GM12878 (cell line): ENCODE measurements around the gene PCDHGA5. TPM values are rescaled to one million over a fixed set of nuclear protein-coding genes. Genes with fewer than 3 reads are reported as not detected.
"Not testable (repeated sequence)": the region's sequence is repeated elsewhere in the genome, so short reads cannot be mapped to it uniquely, and the experiment has no call there.

Experiments
- ATAC-seq: fragments of 200-7000 bp; cut with Tn5 transposase; 3 replicates; pipeline ENCODE4 v1.9.1; 2020; ENCODE audit warnings: mild to moderate bottlenecking, moderate library complexity
- BruUV-seq: library from RNA; stranded (reverse); fragments of 400-500 nt; replicated peaks from 2 replicates; lab custom pipeline; 2021; lab: Mats Ljungman, UMichigan
- CTCF ChIA-PET: fragments of 300-600 bp; sonication (Branson Sonifier 250); formaldehyde crosslinking; extraction: SDS; loops from one replicate; lab custom pipeline; 2021; ENCODE audit warnings: inconsistent platforms; lab: Yijun Ruan, JAX
- POLR2A ChIA-PET: fragments of 350-600 bp; formaldehyde crosslinking; extraction: SDS; loops from one replicate; lab custom pipeline; 2021; ENCODE audit warnings: inconsistent platforms; lab: Charles Lee
- RAD21 ChIA-PET: fragments of 300-600 bp; sonication (Branson Sonifier 250); formaldehyde crosslinking; loops from one replicate; lab custom pipeline; 2023; ENCODE audit warnings: antibody characterized with exemption; ENCODE audit not compliant: unreplicated experiment; lab: Charles Lee
- SMC1A ChIA-PET: fragments of 300-600 bp; sonication (Branson Sonifier 250); formaldehyde crosslinking; loops from one replicate; lab custom pipeline; 2023; ENCODE audit not compliant: unreplicated experiment, uncharacterized antibody; lab: Charles Lee
- DNase-seq: peaks from one replicate; pipeline ENCODE4 v3.0.0-alpha.2; 2011; ENCODE audit warnings: low read depth, low spot score
- FAIRE-seq: peaks from 3 replicates; lab custom pipeline; 2011; peaks lifted over from hg19 to GRCh38; lab: Jason Lieb, UNC
- H2AFZ ChIP-seq: 2 replicates; pipeline ENCODE4 v1.6.0; 2011; ENCODE audit warnings: low read depth, low read length, control low read depth; ENCODE audit not compliant: control insufficient read depth
- H3K27ac ChIP-seq: 2 replicates; pipeline ENCODE4 v1.5.1; 2011; ENCODE audit warnings: control low read depth; ENCODE audit not compliant: control insufficient read depth, insufficient read depth
- H3K27me3 ChIP-seq, 2 experiments: replicated peaks in 1 of 2; 2 replicates each; pipeline versions ENCODE4 v1.6.0 to v1.6.1; 2011; ENCODE audit warnings: low read length in 1 of 2; ENCODE audit not compliant: control insufficient read depth in 2 of 2, insufficient read depth in 2 of 2
- H3K36me3 ChIP-seq, 2 experiments: 2 replicates each; pipeline ENCODE4 v1.5.1; 2011; ENCODE audit warnings: low read length in 1 of 2; ENCODE audit not compliant: control insufficient read depth in 2 of 2, insufficient read depth in 2 of 2
- H3K4me1 ChIP-seq: 2 replicates; pipeline ENCODE4 v1.6.1; 2011; ENCODE audit warnings: mild to moderate bottlenecking, low read length, moderate library complexity, mixed read lengths; ENCODE audit not compliant: control insufficient read depth, insufficient read depth
- H3K4me2 ChIP-seq: 2 replicates; pipeline ENCODE4 v1.6.0; 2011; ENCODE audit warnings: control low read depth; ENCODE audit not compliant: control insufficient read depth, insufficient read depth
- H3K4me3 ChIP-seq: fragments of 200-600 bp; sonication (generic); 2 replicates; pipeline ENCODE4 v1.5.1; 2016
- H3K79me2 ChIP-seq: 2 replicates; pipeline ENCODE4 v1.6.0; 2011; ENCODE audit warnings: low read length; ENCODE audit not compliant: control insufficient read depth, insufficient read depth
- H3K9ac ChIP-seq: 2 replicates; pipeline ENCODE4 v1.8.0; 2011; ENCODE audit warnings: low read length, control low read depth, mixed read lengths; ENCODE audit not compliant: control insufficient read depth, insufficient read depth
- H3K9me3 ChIP-seq: replicated peaks from 3 replicates; pipeline ENCODE4 v1.5.1; 2011; ENCODE audit warnings: mild to moderate bottlenecking, low read length; ENCODE audit not compliant: control insufficient read depth, insufficient read depth
- H4K20me1 ChIP-seq: 2 replicates; pipeline ENCODE4 v1.6.0; 2011; ENCODE audit not compliant: control insufficient read depth, insufficient read depth
- CBX5 ChIP-seq: sonication (generic); IDR thresholded peaks from 2 replicates; pipeline ENCODE4 v1.6.1; 2016; ENCODE audit warnings: low read depth, moderate library complexity, mild to moderate bottlenecking, inconsistent platforms
- CTCF ChIP-seq, 3 experiments: IDR thresholded peaks in 2 of 3; conservative IDR thresholded peaks in 1 of 3; 2 replicates each; pipeline ENCODE4 v1.5.1; 2011; ENCODE audit warnings: low read depth in 3 of 3, low read length in 3 of 3, mild to moderate bottlenecking in 3 of 3, control low read depth in 2 of 3, moderate library complexity in 2 of 3, inconsistent platforms in 1 of 3, mixed read lengths in 1 of 3; ENCODE audit not compliant: control insufficient read depth in 2 of 3, insufficient read depth in 1 of 3; ENCODE audit errors: extremely low read depth in 1 of 3
- NRF1 ChIP-seq: conservative IDR thresholded peaks from 2 replicates; pipeline ENCODE4 v1.6.1; 2011; ENCODE audit warnings: mild to moderate bottlenecking, low read depth, low read length, improper control_type of control experiment
- RAD21 ChIP-seq: IDR thresholded peaks from 2 replicates; pipeline ENCODE4 v1.6.1; 2011; ENCODE audit warnings: mild to moderate bottlenecking, low read depth, low read length, moderate library complexity; ENCODE audit not compliant: insufficient read depth
- WGBS: methylation state at CpG from one replicate; pipeline ENCODE4 v1.1.6; 2016; ENCODE audit warnings: low lambda C conversion rate; ENCODE audit not compliant: insufficient replicate concordance, insufficient coverage; ENCODE audit errors: missing lambda C conversion rate; 5-methylcytosine and 5-hydroxymethylcytosine counted together
- in situ Hi-C: fragments of 300-500 bp; cut with MboI; formaldehyde crosslinking; loops from 9 replicates; pipeline ENCODE4 v1.14.3; 2018; ENCODE audit warnings: mixed read lengths
- intact Hi-C: fragments of 100-400 bp; cut with micrococcal nuclease; formaldehyde crosslinking; loops from one replicate; pipeline ENCODE4 v1.14.2; 2022; ENCODE audit not compliant: unreplicated experiment
- polyA plus RNA-seq, 11 experiments: library from polyadenylated mRNA; depleted of rRNA in 4 of 11; unstranded in 6 of 11; stranded (reverse) in 5 of 11; fragments of >200 nt; fragmentation: Nextera tagmentation in 4 of 11; fragmentation: Illumina TruSeq in 1 of 11; extraction: Ambion mirVana in 4 of 11; extraction: Trizol in 1 of 11; gene quantifications; 1 replicate in 1 of 11; 2 replicates in 10 of 11; pipeline versions ENCODE4 v1.2.1 to v1.2.3, GENCODE V29; 2011 to 2016; ENCODE audit warnings: inconsistent platforms in 2 of 11, missing spikeins in 2 of 11, low read depth in 1 of 11
- total RNA-seq, 4 experiments: library from RNA; depleted of rRNA in 3 of 4; stranded (reverse); fragments of >200 nt in 3 of 4; fragmentation: Illumina TruSeq in 1 of 4; extraction: Trizol in 1 of 4; gene quantifications; 2 replicates each; pipeline versions ENCODE4 v1.2.1 to v1.2.3, GENCODE V29; 2013 to 2021

Gene PCDHGA5
- total and polyA plus RNA-seq, 10 of the 15 experiments (the other 5 are each of a cell fraction or from before 2014, with no cell fraction given) = 0.10 to 0.23 (median 0.16) TPM; not detected in 4

- H4K20me1 ChIP-seq, H2AFZ ChIP-seq, BruUV-seq, intact Hi-C loops, H3K27ac ChIP-seq, H3K4me1 ChIP-seq, H3K4me2 ChIP-seq, in situ Hi-C loops, H3K9ac ChIP-seq, POLR2A ChIA-PET, H3K79me2 ChIP-seq, H3K36me3 ChIP-seq, DNase-seq: not testable (repeated sequence)
- WGBS = 8% methylated on average over 26 of the region's 43 CpGs
- H3K4me3 ChIP-seq = peak within 1 kb of the TSS; percentile 53; the same call in 1 of the 2 replicates
- CTCF ChIA-PET = interaction anchor here (0.9 to 1.7 kb wide), 10 partner anchors 10 to 166 kb away, joined by 3 to 8 read pairs (median 4); partner anchors contain the start of genes PCDHGA1, PCDHGA10, PCDHGA12 and PCDHGB3
- SMC1A ChIA-PET = interaction anchor here (1.3 kb wide), 1 partner anchor 160 kb away, joined by 5 read pairs; no protein-coding TSS in a partner anchor
- peaks cover 18% of the 10 kb centered on the region; the same call in 2 of the 3 replicates for H3K9me3 ChIP-seq
- ATAC-seq (peak; percentile 82), FAIRE-seq (peak; percentile 38)
- RAD21 ChIA-PET = interaction anchor here (1.4 kb wide), 1 partner anchor 15 kb away, joined by 4 read pairs; the partner anchor contains the start of gene PCDHGA10
- TF ChIP-seq NRF1 (0 out of 2 replicates have a peak, but pooled peaks have one; percentile 12), CTCF (IDR thresholded peaks at IDR 0.05 in 2 of 3, conservative IDR thresholded peaks at IDR 0.05 in 1 of 3; ENCODE audit: control insufficient read depth in 2 of 3, extremely low read depth in 1 of 3, insufficient read depth in 1 of 3, low read depth in 3 of 3, low read length in 3 of 3) (peak; percentile 40 to 57 (median 41); a peak in 5 of 6 replicates), RAD21 (peak; percentile 37), CBX5 (peak; percentile 60; the same call in 1 of the 2 replicates)
- TF ChIP-seq, all 136 proteins: peak for 4; not testable (repeated sequence) for 132
- H3K27me3 ChIP-seq = not testable (repeated sequence)
Measured at GRCh38 chr5:141397756-141398551, 34.0 kb downstream of the PCDHGA5 start, which contains the start of gene PCDHGB5. Gene PCDHGB5 (plus strand): TSS chr5:141397947. CDS start chr5:141398128, 181 bp downstream.
